Measurements from ENCODE around the gene ZNF777. TPM values are rescaled to one million over a fixed set of nuclear protein-coding genes. Genes with fewer than 3 reads are reported as not detected.
A peak's percentile ranks its signal among the peaks of the same experiment; 100 is the strongest.

Gene ZNF777
- 10 to 100 TPM; 12.7 to 16.5 TPM for total RNA-seq
- 10.7 to 15.2 reads per million in 2 donors for total RNA-seq

GRCh38 chr7:149460493-149461277 is at the start of gene ZNF777:
TSS of gene ZNF777 (minus strand) at chr7:149461062. CDS start at chr7:149456022, 5,040 bp downstream.
- Mint-ChIP-seq H3K27me3 (peaks cover 14% of the 10 kb centered on the region), H3K36me3 (ENCODE audit: low read depth) (no peaks in the 10 kb centered on the region), H3K27ac (no peak within 1 kb of the TSS), H3K4me3 (peak within 1 kb of the TSS; percentile 86), H3K4me1 (peaks cover 21% of the 10 kb centered on the region)
- peak; percentile 63 to 72 (median 66) for DNase-seq
- peak; percentile 99 for ATAC-seq
- peaks cover 3% of the 10 kb centered on the region for H3K9me3 ChIP-seq (ENCODE audit: control insufficient read depth, low read length, poor library complexity, severe bottlenecking)

- no peak for DNase-seq
- peaks cover 2% of the 10 kb centered on the region for H3K36me3 Mint-ChIP-seq (ENCODE audit: low read depth)
- H3K27me3 Mint-ChIP-seq, result no peaks in the 10 kb centered on the region
- no peak overlapping the region for H3K27ac Mint-ChIP-seq
- no peaks in the 10 kb centered on the region for H3K4me1 Mint-ChIP-seq
- peaks cover 9% of the 10 kb centered on the region for H3K9me3 ChIP-seq (ENCODE audit: control insufficient read depth, low read length, poor library complexity, severe bottlenecking)
- H3K4me3 Mint-ChIP-seq, result no peak overlapping the region
- ATAC-seq, result no peak
These were observed 49.4 kb upstream of the ZNF777 start for GRCh38 chr7:149510248-149510647.

GRCh38 chr7:149509774-149510173 is 48.9 kb upstream of the ZNF777 start:
- peaks cover 2% of the 10 kb centered on the region for H3K36me3 Mint-ChIP-seq (ENCODE audit: low read depth)
- H3K4me3 Mint-ChIP-seq, result no peak overlapping the region
- no peak for DNase-seq

GRCh38 chr7:149505551-149505950 is 44.7 kb upstream of the ZNF777 start:
- no peak for ATAC-seq
- no peak for DNase-seq
- peaks cover 6% of the 10 kb centered on the region for H3K36me3 Mint-ChIP-seq (ENCODE audit: low read depth)
- H3K27me3 Mint-ChIP-seq, result peaks cover 4% of the 10 kb centered on the region
- H3K4me1 Mint-ChIP-seq, result peaks cover 3% of the 10 kb centered on the region
- H3K9me3 ChIP-seq (ENCODE audit: control insufficient read depth, low read length, poor library complexity, severe bottlenecking), result peaks cover 2% of the 10 kb centered on the region
- no peak overlapping the region for H3K4me3 Mint-ChIP-seq
- H3K27ac Mint-ChIP-seq, result no peak overlapping the region

More at GRCh38 chr7:149509774-149510173, 48.9 kb upstream of the ZNF777 start:
- H3K27ac Mint-ChIP-seq, result no peak overlapping the region
- no peaks in the 10 kb centered on the region for H3K27me3 Mint-ChIP-seq
- no peaks in the 10 kb centered on the region for H3K4me1 Mint-ChIP-seq
- no peak for ATAC-seq
- peaks cover 9% of the 10 kb centered on the region for H3K9me3 ChIP-seq (ENCODE audit: control insufficient read depth, low read length, poor library complexity, severe bottlenecking)

- no peak for DNase-seq
- H3K36me3 Mint-ChIP-seq (ENCODE audit: low read depth), result peaks cover 8% of the 10 kb centered on the region
- no peak for ATAC-seq
- H3K27me3 Mint-ChIP-seq, result peaks cover 4% of the 10 kb centered on the region
- H3K4me1 Mint-ChIP-seq, result peaks cover 13% of the 10 kb centered on the region
- no peak overlapping the region for H3K4me3 Mint-ChIP-seq
- no peaks in the 10 kb centered on the region for H3K9me3 ChIP-seq (ENCODE audit: control insufficient read depth, low read length, poor library complexity, severe bottlenecking)
- no peak overlapping the region for H3K27ac Mint-ChIP-seq
These were observed 40.8 kb upstream of the ZNF777 start for GRCh38 chr7:149501651-149502050.

- no peaks in the 10 kb centered on the region for H3K9me3 ChIP-seq (ENCODE audit: control insufficient read depth, low read length, poor library complexity, severe bottlenecking)
- no peak for DNase-seq
- H3K27ac Mint-ChIP-seq, result no peak overlapping the region
- no peak for ATAC-seq
- no peak overlapping the region for H3K4me3 Mint-ChIP-seq
- H3K4me1 Mint-ChIP-seq, result peaks cover 19% of the 10 kb centered on the region
- peaks cover 6% of the 10 kb centered on the region for H3K36me3 Mint-ChIP-seq (ENCODE audit: low read depth)
- peaks cover 4% of the 10 kb centered on the region for H3K27me3 Mint-ChIP-seq
These were observed 40.0 kb upstream of the ZNF777 start for GRCh38 chr7:149500910-149501309.

- peaks cover 4% of the 10 kb centered on the region for H3K27me3 Mint-ChIP-seq
- H3K36me3 Mint-ChIP-seq (ENCODE audit: low read depth), result peaks cover 6% of the 10 kb centered on the region
- H3K4me1 Mint-ChIP-seq, result peaks cover 24% of the 10 kb centered on the region
- DNase-seq (no peak), ATAC-seq (no peak)
- no peak overlapping the region for H3K27ac Mint-ChIP-seq
- H3K9me3 ChIP-seq (ENCODE audit: control insufficient read depth, low read length, poor library complexity, severe bottlenecking), result no peaks in the 10 kb centered on the region
- H3K4me3 Mint-ChIP-seq, result peak overlapping the region; percentile 5
These were observed 39.3 kb upstream of the ZNF777 start for GRCh38 chr7:149500201-149500600.

GRCh38 chr7:149498811-149499210 is 37.9 kb upstream of the ZNF777 start:
- Mint-ChIP-seq H3K36me3 (ENCODE audit: low read depth) (peaks cover 7% of the 10 kb centered on the region), H3K27me3 (peaks cover 4% of the 10 kb centered on the region), H3K27ac (peak overlapping the region; percentile 11), H3K4me1 (peaks cover 30% of the 10 kb centered on the region), H3K4me3 (no peak overlapping the region)
- no peak for ATAC-seq
- H3K9me3 ChIP-seq (ENCODE audit: control insufficient read depth, low read length, poor library complexity, severe bottlenecking), result no peaks in the 10 kb centered on the region
- DNase-seq, result no peak

- peaks cover 28% of the 10 kb centered on the region for H3K4me1 Mint-ChIP-seq
- no peaks in the 10 kb centered on the region for H3K9me3 ChIP-seq (ENCODE audit: control insufficient read depth, low read length, poor library complexity, severe bottlenecking)
- no peaks in the 10 kb centered on the region for H3K27me3 Mint-ChIP-seq
- DNase-seq (peak; percentile 73 to 75 (median 73)), ATAC-seq (peak; percentile 96)
- H3K4me3 Mint-ChIP-seq, result peak within 1 kb of the TSS; percentile 96
- peak within 1 kb of the TSS; percentile 82 for H3K27ac Mint-ChIP-seq
- H3K36me3 Mint-ChIP-seq (ENCODE audit: low read depth), result peaks cover 4% of the 10 kb centered on the region
These were observed 36.8 kb upstream of the ZNF777 start, which contains the start of gene ZNF746 for GRCh38 chr7:149497467-149498261. TSS of gene ZNF746 (minus strand) at chr7:149497809. CDS start at chr7:149497536, 273 bp downstream.

- Mint-ChIP-seq H3K27me3 (no peaks in the 10 kb centered on the region), H3K36me3 (ENCODE audit: low read depth) (peaks cover 4% of the 10 kb centered on the region), H3K27ac (peak overlapping the region; percentile 82), H3K4me1 (peaks cover 28% of the 10 kb centered on the region), H3K4me3 (peak overlapping the region; percentile 96)
- ATAC-seq (peak; percentile 35), DNase-seq (peak; percentile 32 to 42 (median 41))
- no peaks in the 10 kb centered on the region for H3K9me3 ChIP-seq (ENCODE audit: control insufficient read depth, low read length, poor library complexity, severe bottlenecking)
These were observed 36.0 kb upstream of the ZNF777 start for GRCh38 chr7:149496642-149497391.

GRCh38 chr7:149495785-149496641 is 35.2 kb upstream of the ZNF777 start:
- Mint-ChIP-seq H3K27ac (peak overlapping the region; percentile 82), H3K4me3 (peak overlapping the region; percentile 96), H3K27me3 (no peaks in the 10 kb centered on the region), H3K4me1 (peaks cover 28% of the 10 kb centered on the region), H3K36me3 (ENCODE audit: low read depth) (peaks cover 4% of the 10 kb centered on the region)
- H3K9me3 ChIP-seq (ENCODE audit: control insufficient read depth, low read length, poor library complexity, severe bottlenecking), result no peaks in the 10 kb centered on the region
- DNase-seq (no peak), ATAC-seq (no peak)

GRCh38 chr7:149494738-149495368 is 34.0 kb upstream of the ZNF777 start:
- H3K9me3 ChIP-seq (ENCODE audit: control insufficient read depth, low read length, poor library complexity, severe bottlenecking), result no peaks in the 10 kb centered on the region
- no peak for DNase-seq
- peaks cover 8% of the 10 kb centered on the region for H3K36me3 Mint-ChIP-seq (ENCODE audit: low read depth)
- H3K27me3 Mint-ChIP-seq, result no peaks in the 10 kb centered on the region
- no peak for ATAC-seq
- peaks cover 22% of the 10 kb centered on the region for H3K4me1 Mint-ChIP-seq
- no peak overlapping the region for H3K4me3 Mint-ChIP-seq
- H3K27ac Mint-ChIP-seq, result peak overlapping the region; percentile 61
